Panc1 (cell line): ENCODE results near the gene GPX7. TPM values are rescaled to one million over a fixed set of nuclear protein-coding genes. Genes with fewer than 3 reads are reported as not detected.
"Not testable (repeated sequence)": the region's sequence is repeated elsewhere in the genome, so short reads cannot be mapped to it uniquely, and the experiment has no call there.

Experiments used
- ATAC-seq: fragments of 200-7000 bp; cut with Tn5 transposase; 2 replicates; pipeline ENCODE4 v1.9.1; 2020; ENCODE audit warnings: mild to moderate bottlenecking, moderate library complexity
- BruUV-seq: library from RNA; stranded (reverse); fragments of 400-500 nt; replicated peaks from 2 replicates; lab custom pipeline; 2021; lab: Mats Ljungman, UMichigan
- CTCF ChIA-PET: fragments of 300-600 bp; sonication (Branson Sonifier 250); formaldehyde crosslinking; loops from one replicate; lab custom pipeline; 2022; ENCODE audit warnings: antibody characterized with exemption; lab: Charles Lee
- POLR2A ChIA-PET: fragments of 300-600 bp; sonication (Branson Sonifier 250); formaldehyde crosslinking; loops from one replicate; lab custom pipeline; 2022; ENCODE audit warnings: antibody characterized with exemption; lab: Charles Lee
- DNase-seq: peaks from one replicate; pipeline ENCODE4 v3.0.0-alpha.2; 2010; ENCODE audit warnings: low read depth, low spot score
- H3K27ac ChIP-seq: 2 replicates; pipeline ENCODE4 v1.5.1; 2011; ENCODE audit warnings: mild to moderate bottlenecking, low read length, inconsistent platforms
- H3K27me3 ChIP-seq: fragments of 200-500 bp; sonication (Bioruptor generic); 2 replicates; pipeline ENCODE4 v1.6.0; 2014; ENCODE audit warnings: low read length, inconsistent platforms; ENCODE audit not compliant: control insufficient read depth, insufficient read depth
- H3K36me3 ChIP-seq: fragments of 200-500 bp; sonication (Bioruptor generic); 2 replicates; pipeline ENCODE4 v1.5.1; 2014; ENCODE audit warnings: inconsistent platforms, mild to moderate bottlenecking, low read length, moderate library complexity; ENCODE audit not compliant: control insufficient read depth, insufficient read depth
- H3K4me1 ChIP-seq: 2 replicates; pipeline ENCODE4 v1.5.1; 2011; ENCODE audit warnings: inconsistent platforms, mild to moderate bottlenecking, low read length, moderate library complexity; ENCODE audit not compliant: control insufficient read depth, insufficient read depth
- H3K4me3 ChIP-seq, 2 experiments: 2 replicates each; pipeline ENCODE4 v1.5.1; 2011 to 2012; ENCODE audit warnings: low read depth in 2 of 2, low read length in 2 of 2, mild to moderate bottlenecking in 2 of 2, inconsistent platforms in 1 of 2, moderate library complexity in 1 of 2
- H3K9me3 ChIP-seq: fragments of 200-500 bp; sonication (Bioruptor generic); 2 replicates; pipeline ENCODE4 v1.5.1; 2014; ENCODE audit warnings: low read depth, mild to moderate bottlenecking, inconsistent platforms, low read length, moderate library complexity; ENCODE audit not compliant: control insufficient read depth, insufficient read depth
- CTCF ChIP-seq: fragments of 450-650 bp; IDR thresholded peaks from 2 replicates; pipeline ENCODE4 v1.5.1; 2017; ENCODE audit warnings: mild to moderate bottlenecking
- POLR2AphosphoS5 ChIP-seq: IDR thresholded peaks from 2 replicates; pipeline ENCODE4 v1.6.1; 2012; ENCODE audit warnings: mild to moderate bottlenecking, low read depth, low read length, moderate library complexity
- SIN3A ChIP-seq: IDR thresholded peaks from 2 replicates; pipeline ENCODE4 v1.6.1; 2012; ENCODE audit warnings: low read depth, mild to moderate bottlenecking, low read length, moderate library complexity, borderline replicate concordance; ENCODE audit not compliant: insufficient read depth
- TCF7L2 ChIP-seq: IDR thresholded peaks from 2 replicates; pipeline ENCODE4 v1.6.1; 2011; ENCODE audit warnings: mild to moderate bottlenecking, low read depth, low read length, inconsistent platforms
- in situ Hi-C: cut with HindIII; loops from 2 replicates; pipeline ENCODE4 v1.10.0; 2016; ENCODE audit warnings: low sequenced_read_pairs, low pct_unique_long_range_greater_than_20kb
- intact Hi-C: fragments of 100-400 bp; cut with micrococcal nuclease; formaldehyde crosslinking; loops from one replicate; pipeline ENCODE4 v1.10.0; 2022; ENCODE audit not compliant: unreplicated experiment
- total RNA-seq: library from RNA; stranded (reverse); gene quantifications from one replicate; pipeline ENCODE4 v1.2.1, GENCODE V29; 2021; ENCODE audit not compliant: unreplicated experiment
- TF ChIP-seq, protein P1 (sequence below), 2 experiments: IDR thresholded peaks; 2 replicates each; pipeline ENCODE4 v1.6.1; 2011 to 2012; ENCODE audit warnings: low read depth in 2 of 2, control low read depth in 1 of 2, low read length in 1 of 2, mild to moderate bottlenecking in 1 of 2, moderate library complexity in 1 of 2; ENCODE audit not compliant: insufficient read depth in 1 of 2

Gene GPX7
- total RNA-seq, 1 experiment from 2014 or later, result 11.2 TPM

DNA sequence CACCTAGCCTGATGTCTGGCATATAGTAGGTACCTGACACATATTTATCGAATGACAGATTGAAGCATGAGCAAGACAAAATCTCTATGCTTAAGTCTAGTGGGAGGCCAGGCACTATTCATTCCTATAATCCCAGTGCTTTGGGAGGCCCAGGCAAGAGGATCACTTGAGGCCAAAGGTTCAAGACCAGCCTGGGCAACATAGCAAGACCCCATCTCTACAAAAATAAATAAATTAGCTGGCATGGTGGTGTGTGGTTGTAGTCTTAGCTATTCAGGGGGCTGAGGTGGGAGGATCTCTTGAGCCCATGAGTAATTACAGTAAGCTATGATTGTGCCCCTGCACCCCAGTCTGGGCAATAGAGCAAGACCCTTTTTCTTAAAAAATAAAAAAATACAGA, 26.1 kb upstream of the GPX7 start:
- ATAC-seq (no peak), DNase-seq (no peak)
- ChIA-PET CTCF (no interaction called here), POLR2A (no interaction called here)
- BruUV-seq, result no TSS peak
- Histone ChIP-seq H3K4me1 (no peaks in the 10 kb centered on the region), H3K9me3 (no peaks in the 10 kb centered on the region), H3K27ac (no peak overlapping the region), H3K4me3 (no peak overlapping the region), H3K36me3 (no peaks in the 10 kb centered on the region), H3K27me3 (no peaks in the 10 kb centered on the region)
- in situ Hi-C loops (no loop called here), intact Hi-C loops (loop anchor here (10.0 kb wide), 1 partner anchor 89 kb away; no protein-coding TSS in a partner anchor)
- TF ChIP-seq CTCF (no peak), POLR2AphosphoS5 (no peak), SIN3A (no peak), TCF7L2 (no peak)
- TF ChIP-seq, protein P1, sequence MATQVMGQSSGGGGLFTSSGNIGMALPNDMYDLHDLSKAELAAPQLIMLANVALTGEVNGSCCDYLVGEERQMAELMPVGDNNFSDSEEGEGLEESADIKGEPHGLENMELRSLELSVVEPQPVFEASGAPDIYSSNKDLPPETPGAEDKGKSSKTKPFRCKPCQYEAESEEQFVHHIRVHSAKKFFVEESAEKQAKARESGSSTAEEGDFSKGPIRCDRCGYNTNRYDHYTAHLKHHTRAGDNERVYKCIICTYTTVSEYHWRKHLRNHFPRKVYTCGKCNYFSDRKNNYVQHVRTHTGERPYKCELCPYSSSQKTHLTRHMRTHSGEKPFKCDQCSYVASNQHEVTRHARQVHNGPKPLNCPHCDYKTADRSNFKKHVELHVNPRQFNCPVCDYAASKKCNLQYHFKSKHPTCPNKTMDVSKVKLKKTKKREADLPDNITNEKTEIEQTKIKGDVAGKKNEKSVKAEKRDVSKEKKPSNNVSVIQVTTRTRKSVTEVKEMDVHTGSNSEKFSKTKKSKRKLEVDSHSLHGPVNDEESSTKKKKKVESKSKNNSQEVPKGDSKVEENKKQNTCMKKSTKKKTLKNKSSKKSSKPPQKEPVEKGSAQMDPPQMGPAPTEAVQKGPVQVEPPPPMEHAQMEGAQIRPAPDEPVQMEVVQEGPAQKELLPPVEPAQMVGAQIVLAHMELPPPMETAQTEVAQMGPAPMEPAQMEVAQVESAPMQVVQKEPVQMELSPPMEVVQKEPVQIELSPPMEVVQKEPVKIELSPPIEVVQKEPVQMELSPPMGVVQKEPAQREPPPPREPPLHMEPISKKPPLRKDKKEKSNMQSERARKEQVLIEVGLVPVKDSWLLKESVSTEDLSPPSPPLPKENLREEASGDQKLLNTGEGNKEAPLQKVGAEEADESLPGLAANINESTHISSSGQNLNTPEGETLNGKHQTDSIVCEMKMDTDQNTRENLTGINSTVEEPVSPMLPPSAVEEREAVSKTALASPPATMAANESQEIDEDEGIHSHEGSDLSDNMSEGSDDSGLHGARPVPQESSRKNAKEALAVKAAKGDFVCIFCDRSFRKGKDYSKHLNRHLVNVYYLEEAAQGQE (IDR thresholded peaks at IDR 0.05; ENCODE audit: insufficient read depth in 1 of 2, low read depth in 2 of 2, low read length in 1 of 2), result no peak

- H3K27ac ChIP-seq, H3K4me1 ChIP-seq, POLR2A ChIA-PET, H3K9me3 ChIP-seq, H3K4me3 ChIP-seq, BruUV-seq, DNase-seq, CTCF ChIA-PET, in situ Hi-C loops, H3K36me3 ChIP-seq, H3K27me3 ChIP-seq, ATAC-seq: not testable (repeated sequence)
- intact Hi-C loops, result loop anchor here (10.0 kb wide), 1 partner anchor 87 kb away; no protein-coding TSS in a partner anchor
Measured at GRCh38 chr1:52578066-52578465, 24.1 kb upstream of the GPX7 start.

DNA sequence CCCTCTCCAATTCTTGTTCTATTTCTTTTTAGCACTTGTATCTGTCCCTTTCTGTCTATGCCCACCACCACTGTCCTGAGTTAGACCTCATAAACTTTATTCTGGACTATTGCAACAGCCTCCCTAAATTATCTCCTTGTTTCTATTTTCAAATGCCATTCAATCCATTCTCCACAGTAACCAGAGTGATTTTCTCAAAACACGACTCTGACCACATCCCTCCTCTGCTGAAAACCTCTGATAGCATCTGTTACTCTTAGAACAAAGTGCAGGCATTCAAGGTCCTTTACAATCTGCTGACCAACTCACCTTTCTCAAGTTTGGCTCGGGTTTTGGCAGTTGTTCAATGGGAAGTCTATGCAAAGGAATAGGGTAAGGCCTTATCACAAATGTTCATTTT, 22.8 kb upstream of the GPX7 start:
- ChIA-PET POLR2A (no interaction called here), CTCF (no interaction called here)
- intact Hi-C loops (loop anchor here (10.0 kb wide), 1 partner anchor 85 kb away; no protein-coding TSS in a partner anchor), in situ Hi-C loops (no loop called here)
- no peak for DNase-seq
- no peak for TF ChIP-seq CTCF
- TF ChIP-seq POLR2AphosphoS5, result no peak
- TF ChIP-seq, protein P1 (IDR thresholded peaks at IDR 0.05; ENCODE audit: insufficient read depth in 1 of 2, low read depth in 2 of 2, low read length in 1 of 2), result no peak
- TF ChIP-seq TCF7L2, result no peak
- TF ChIP-seq SIN3A, result no peak
- Histone ChIP-seq H3K27me3 (no peaks in the 10 kb centered on the region), H3K4me3 (no peak overlapping the region), H3K36me3 (no peaks in the 10 kb centered on the region), H3K9me3 (no peaks in the 10 kb centered on the region), H3K27ac (no peak overlapping the region), H3K4me1 (no peaks in the 10 kb centered on the region)
- BruUV-seq, result no TSS peak
- ATAC-seq, result no peak
